ENCODE data around the gene FNDC1.

FNDC1 gene

GRCh38 chr6:159301277-159301676, 132.1 kb downstream of the FNDC1 start:
- Histone ChIP-seq H3K4me1 (ENCODE audit: control insufficient read depth in 1 of 2, insufficient read depth in 1 of 2, low read depth in 1 of 2, low read length in 1 of 2) (no peaks in the 10 kb centered on the region), H3K27ac (no peak overlapping the region), H3K27me3 (peaks cover 7% of the 10 kb centered on the region), H3K9me3 (no peaks in the 10 kb centered on the region), H3K36me3 (no peaks in the 10 kb centered on the region), H3K4me3 (ENCODE audit: low read depth in 1 of 2, low read length in 1 of 2) (no peak overlapping the region)
- TF ChIP-seq CTCF (IDR thresholded peaks at IDR 0.05), result no peak

GRCh38 chr6:159301810-159302593, 132.8 kb downstream of the FNDC1 start:
- no peaks in the 10 kb centered on the region for H3K36me3 ChIP-seq
- peaks cover 4% of the 10 kb centered on the region for H3K27me3 ChIP-seq
- H3K4me1 ChIP-seq (ENCODE audit: control insufficient read depth in 1 of 2, insufficient read depth in 1 of 2, low read depth in 1 of 2, low read length in 1 of 2), result no peaks in the 10 kb centered on the region
- no peak overlapping the region for H3K27ac ChIP-seq
- no peak for TF ChIP-seq CTCF (IDR thresholded peaks at IDR 0.05)
- no peak overlapping the region for H3K4me3 ChIP-seq (ENCODE audit: low read depth in 1 of 2, low read length in 1 of 2)
- H3K9me3 ChIP-seq, result no peaks in the 10 kb centered on the region

GRCh38 chr6:159302594-159302992, 133.4 kb downstream of the FNDC1 start:
- no peak overlapping the region for H3K27ac ChIP-seq

GRCh38 chr6:159303159-159303558, 134.0 kb downstream of the FNDC1 start:
- Histone ChIP-seq H3K36me3 (no peaks in the 10 kb centered on the region), H3K4me3 (ENCODE audit: low read depth in 1 of 2, low read length in 1 of 2) (no peak overlapping the region), H3K27ac (no peak overlapping the region), H3K4me1 (ENCODE audit: control insufficient read depth in 1 of 2, insufficient read depth in 1 of 2, low read depth in 1 of 2, low read length in 1 of 2) (no peaks in the 10 kb centered on the region), H3K9me3 (no peaks in the 10 kb centered on the region), H3K27me3 (no peaks in the 10 kb centered on the region)
- no peak for TF ChIP-seq CTCF (IDR thresholded peaks at IDR 0.05)

More at GRCh38 chr6:159302594-159302992, 133.4 kb downstream of the FNDC1 start:
- no peak overlapping the region for H3K4me3 ChIP-seq (ENCODE audit: low read depth in 1 of 2, low read length in 1 of 2)
- TF ChIP-seq CTCF (IDR thresholded peaks at IDR 0.05), result no peak
- no peaks in the 10 kb centered on the region for H3K4me1 ChIP-seq (ENCODE audit: control insufficient read depth in 1 of 2, insufficient read depth in 1 of 2, low read depth in 1 of 2, low read length in 1 of 2)
- H3K9me3 ChIP-seq, result no peaks in the 10 kb centered on the region
- H3K36me3 ChIP-seq, result no peaks in the 10 kb centered on the region
- H3K27me3 ChIP-seq, result no peaks in the 10 kb centered on the region

- Histone ChIP-seq H3K4me3 (ENCODE audit: low read depth in 1 of 2, low read length in 1 of 2) (no peak overlapping the region), H3K9me3 (no peaks in the 10 kb centered on the region), H3K27ac (no peak overlapping the region), H3K27me3 (no peaks in the 10 kb centered on the region), H3K4me1 (ENCODE audit: control insufficient read depth in 1 of 2, insufficient read depth in 1 of 2, low read depth in 1 of 2, low read length in 1 of 2) (no peaks in the 10 kb centered on the region), H3K36me3 (no peaks in the 10 kb centered on the region)
- TF ChIP-seq CTCF (IDR thresholded peaks at IDR 0.05), result no peak
Measured at GRCh38 chr6:159303784-159304183, 134.6 kb downstream of the FNDC1 start.
